ENCODE measurements around the gene GABRD. TPM values are rescaled to one million over a fixed set of nuclear protein-coding genes. Genes with fewer than 3 reads are reported as not detected.

Gene GABRD
- total and polyA plus RNA-seq, 12 donors: 0.72 to 6.6 (median 3.0) TPM; not detected in 1

GRCh38 chr1:2016123-2016522 lies 3.0 kb upstream of the GABRD start:
- intact Hi-C loops (cut with DNase I): no loop called here
- TF ChIP-seq CTCF (IDR thresholded peaks at IDR 0.05) (no peak), POLR2A (IDR thresholded peaks at IDR 0.05) (no peak)
- Histone ChIP-seq H3K4me1 (replicated peaks in 1 of 2) (peaks cover 0 to 4% of the 10 kb centered on the region in 2 donors), H3K27ac (no peak overlapping the region), H3K27me3 (peaks cover 24% of the 10 kb centered on the region), H3K9me3 (replicated peaks in 1 of 3) (no peaks in the 10 kb centered on the region), H3K36me3 (replicated peaks in 1 of 2) (no peaks in the 10 kb centered on the region), H3K4me3 (no peak overlapping the region)
- WGBS, 4 donors: 77 to 83% (median 79%) methylated on average over 9 of the region's 9 CpGs
- DNase-seq: no peak

- intact Hi-C loops (cut with DNase I): no loop called here
- Histone ChIP-seq H3K27ac (no peak overlapping the region), H3K4me3 (no peak overlapping the region), H3K9me3 (replicated peaks in 1 of 3) (no peaks in the 10 kb centered on the region), H3K27me3 (peaks cover 32% of the 10 kb centered on the region), H3K36me3 (replicated peaks in 1 of 2) (no peaks in the 10 kb centered on the region), H3K4me1 (replicated peaks in 1 of 2) (peaks cover 0 to 4% of the 10 kb centered on the region in 2 donors)
- 24 to 70% (median 48%) methylated on average over 13 to 47 of the region's 48 CpGs for WGBS, 4 donors
- TF ChIP-seq CTCF (IDR thresholded peaks at IDR 0.05) (no peak), POLR2A (IDR thresholded peaks at IDR 0.05) (no peak)
- no peak for DNase-seq
Measured at GRCh38 chr1:2018217-2019171, 651 bp upstream of the GABRD start.

- H3K9me3 ChIP-seq (replicated peaks in 1 of 3): no peaks in the 10 kb centered on the region
- WGBS, 4 donors: 13 to 67% (median 17%) methylated on average over 1 to 61 of the region's 61 CpGs
- peak overlapping the region in 1 of 4 donors; percentile 55 for H3K4me3 ChIP-seq
- no peaks in the 10 kb centered on the region for H3K36me3 ChIP-seq (replicated peaks in 1 of 2)
- no peak for TF ChIP-seq CTCF (IDR thresholded peaks at IDR 0.05)
- no peak for TF ChIP-seq POLR2A (IDR thresholded peaks at IDR 0.05)
- intact Hi-C loops (cut with DNase I): no loop called here
- peaks cover 0 to 4% of the 10 kb centered on the region in 2 donors for H3K4me1 ChIP-seq (replicated peaks in 1 of 2)
- DNase-seq: peak in 1 of 7 donors; percentile 42
- no peak overlapping the region for H3K27ac ChIP-seq
- H3K27me3 ChIP-seq: peaks cover 32% of the 10 kb centered on the region
Measured at GRCh38 chr1:2019571-2020309, 595 bp downstream of the GABRD start.

GRCh38 chr1:2020310-2020655 lies 1.1 kb downstream of the GABRD start:
- no peak for DNase-seq
- peaks cover 32% of the 10 kb centered on the region for H3K27me3 ChIP-seq
- no peak for TF ChIP-seq POLR2A (IDR thresholded peaks at IDR 0.05)
- no peak for TF ChIP-seq CTCF (IDR thresholded peaks at IDR 0.05)
- intact Hi-C loops (cut with DNase I): no loop called here
- no peak overlapping the region for H3K4me3 ChIP-seq
- 86 to 95% (median 90%) methylated on average over 5 to 11 of the region's 11 CpGs for WGBS, 4 donors
- peaks cover 3 to 7% of the 10 kb centered on the region in 2 donors for H3K4me1 ChIP-seq (replicated peaks in 1 of 2)
- H3K36me3 ChIP-seq (replicated peaks in 1 of 2): no peaks in the 10 kb centered on the region
- H3K27ac ChIP-seq: no peak overlapping the region
- no peaks in the 10 kb centered on the region for H3K9me3 ChIP-seq (replicated peaks in 1 of 3)

All from adrenal gland (tissue), 12 donors.